Measurements from ENCODE around the gene KCNF1. TPM values are rescaled to one million over a fixed set of nuclear protein-coding genes. Genes with fewer than 3 reads are reported as not detected.

KCNF1 gene
- total RNA-seq, 1 experiment from 2014 or later, result 1.2 TPM

DNA sequence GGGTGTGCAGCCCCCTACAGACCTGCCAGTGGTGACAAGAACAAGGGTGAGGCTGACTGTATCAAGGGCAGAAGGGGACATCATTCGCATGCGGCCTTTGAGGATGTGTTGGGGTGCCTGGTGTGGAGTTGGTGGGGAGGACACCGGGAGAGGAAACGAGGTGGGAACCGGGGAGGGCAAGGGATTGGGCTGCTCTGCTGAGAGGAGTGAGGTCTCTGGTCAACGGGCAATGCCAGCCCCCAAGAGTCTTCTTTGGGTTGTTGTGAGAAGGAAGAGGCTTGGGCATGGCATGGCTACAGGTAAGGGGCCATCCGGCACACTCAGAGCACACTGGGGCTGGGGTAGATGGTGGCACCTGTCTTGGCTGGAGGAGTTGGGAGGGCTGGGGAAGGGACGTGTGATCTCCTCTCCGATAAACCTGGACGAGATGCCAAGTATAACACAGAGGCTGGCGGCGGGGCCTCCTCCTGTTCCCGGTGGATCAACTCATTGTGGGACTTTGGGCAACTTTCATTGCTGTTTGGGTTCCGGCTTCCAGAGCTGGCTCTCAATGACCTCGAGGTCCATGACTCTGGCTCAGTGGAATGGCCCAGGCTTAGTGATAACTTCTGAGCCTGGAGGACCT is 37.0 kb downstream of the KCNF1 start (continued):
- TF ChIP-seq, protein P1, sequence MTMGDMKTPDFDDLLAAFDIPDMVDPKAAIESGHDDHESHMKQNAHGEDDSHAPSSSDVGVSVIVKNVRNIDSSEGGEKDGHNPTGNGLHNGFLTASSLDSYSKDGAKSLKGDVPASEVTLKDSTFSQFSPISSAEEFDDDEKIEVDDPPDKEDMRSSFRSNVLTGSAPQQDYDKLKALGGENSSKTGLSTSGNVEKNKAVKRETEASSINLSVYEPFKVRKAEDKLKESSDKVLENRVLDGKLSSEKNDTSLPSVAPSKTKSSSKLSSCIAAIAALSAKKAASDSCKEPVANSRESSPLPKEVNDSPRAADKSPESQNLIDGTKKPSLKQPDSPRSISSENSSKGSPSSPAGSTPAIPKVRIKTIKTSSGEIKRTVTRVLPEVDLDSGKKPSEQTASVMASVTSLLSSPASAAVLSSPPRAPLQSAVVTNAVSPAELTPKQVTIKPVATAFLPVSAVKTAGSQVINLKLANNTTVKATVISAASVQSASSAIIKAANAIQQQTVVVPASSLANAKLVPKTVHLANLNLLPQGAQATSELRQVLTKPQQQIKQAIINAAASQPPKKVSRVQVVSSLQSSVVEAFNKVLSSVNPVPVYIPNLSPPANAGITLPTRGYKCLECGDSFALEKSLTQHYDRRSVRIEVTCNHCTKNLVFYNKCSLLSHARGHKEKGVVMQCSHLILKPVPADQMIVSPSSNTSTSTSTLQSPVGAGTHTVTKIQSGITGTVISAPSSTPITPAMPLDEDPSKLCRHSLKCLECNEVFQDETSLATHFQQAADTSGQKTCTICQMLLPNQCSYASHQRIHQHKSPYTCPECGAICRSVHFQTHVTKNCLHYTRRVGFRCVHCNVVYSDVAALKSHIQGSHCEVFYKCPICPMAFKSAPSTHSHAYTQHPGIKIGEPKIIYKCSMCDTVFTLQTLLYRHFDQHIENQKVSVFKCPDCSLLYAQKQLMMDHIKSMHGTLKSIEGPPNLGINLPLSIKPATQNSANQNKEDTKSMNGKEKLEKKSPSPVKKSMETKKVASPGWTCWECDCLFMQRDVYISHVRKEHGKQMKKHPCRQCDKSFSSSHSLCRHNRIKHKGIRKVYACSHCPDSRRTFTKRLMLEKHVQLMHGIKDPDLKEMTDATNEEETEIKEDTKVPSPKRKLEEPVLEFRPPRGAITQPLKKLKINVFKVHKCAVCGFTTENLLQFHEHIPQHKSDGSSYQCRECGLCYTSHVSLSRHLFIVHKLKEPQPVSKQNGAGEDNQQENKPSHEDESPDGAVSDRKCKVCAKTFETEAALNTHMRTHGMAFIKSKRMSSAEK (CRISPR knock-in tag; IDR thresholded peaks at IDR 0.05; ENCODE audit: borderline replicate concordance), result no peak
- TF ChIP-seq, protein P2, sequence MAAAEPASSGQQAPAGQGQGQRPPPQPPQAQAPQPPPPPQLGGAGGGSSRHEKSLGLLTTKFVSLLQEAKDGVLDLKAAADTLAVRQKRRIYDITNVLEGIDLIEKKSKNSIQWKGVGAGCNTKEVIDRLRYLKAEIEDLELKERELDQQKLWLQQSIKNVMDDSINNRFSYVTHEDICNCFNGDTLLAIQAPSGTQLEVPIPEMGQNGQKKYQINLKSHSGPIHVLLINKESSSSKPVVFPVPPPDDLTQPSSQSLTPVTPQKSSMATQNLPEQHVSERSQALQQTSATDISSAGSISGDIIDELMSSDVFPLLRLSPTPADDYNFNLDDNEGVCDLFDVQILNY (CRISPR knock-in tag; IDR thresholded peaks at IDR 0.05), result no peak
- TF ChIP-seq ZNF317 (CRISPR knock-in tag; IDR thresholded peaks at IDR 0.05; ENCODE audit: borderline replicate concordance, low read depth), result no peak
- TF ChIP-seq, protein P3, sequence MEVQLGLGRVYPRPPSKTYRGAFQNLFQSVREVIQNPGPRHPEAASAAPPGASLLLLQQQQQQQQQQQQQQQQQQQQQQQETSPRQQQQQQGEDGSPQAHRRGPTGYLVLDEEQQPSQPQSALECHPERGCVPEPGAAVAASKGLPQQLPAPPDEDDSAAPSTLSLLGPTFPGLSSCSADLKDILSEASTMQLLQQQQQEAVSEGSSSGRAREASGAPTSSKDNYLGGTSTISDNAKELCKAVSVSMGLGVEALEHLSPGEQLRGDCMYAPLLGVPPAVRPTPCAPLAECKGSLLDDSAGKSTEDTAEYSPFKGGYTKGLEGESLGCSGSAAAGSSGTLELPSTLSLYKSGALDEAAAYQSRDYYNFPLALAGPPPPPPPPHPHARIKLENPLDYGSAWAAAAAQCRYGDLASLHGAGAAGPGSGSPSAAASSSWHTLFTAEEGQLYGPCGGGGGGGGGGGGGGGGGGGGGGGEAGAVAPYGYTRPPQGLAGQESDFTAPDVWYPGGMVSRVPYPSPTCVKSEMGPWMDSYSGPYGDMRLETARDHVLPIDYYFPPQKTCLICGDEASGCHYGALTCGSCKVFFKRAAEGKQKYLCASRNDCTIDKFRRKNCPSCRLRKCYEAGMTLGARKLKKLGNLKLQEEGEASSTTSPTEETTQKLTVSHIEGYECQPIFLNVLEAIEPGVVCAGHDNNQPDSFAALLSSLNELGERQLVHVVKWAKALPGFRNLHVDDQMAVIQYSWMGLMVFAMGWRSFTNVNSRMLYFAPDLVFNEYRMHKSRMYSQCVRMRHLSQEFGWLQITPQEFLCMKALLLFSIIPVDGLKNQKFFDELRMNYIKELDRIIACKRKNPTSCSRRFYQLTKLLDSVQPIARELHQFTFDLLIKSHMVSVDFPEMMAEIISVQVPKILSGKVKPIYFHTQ (CRISPR knock-in tag; IDR thresholded peaks at IDR 0.05), result no peak
- no peak for TF ChIP-seq NFE2L1 (CRISPR knock-in tag; IDR thresholded peaks at IDR 0.05)
- TF ChIP-seq, protein P4, sequence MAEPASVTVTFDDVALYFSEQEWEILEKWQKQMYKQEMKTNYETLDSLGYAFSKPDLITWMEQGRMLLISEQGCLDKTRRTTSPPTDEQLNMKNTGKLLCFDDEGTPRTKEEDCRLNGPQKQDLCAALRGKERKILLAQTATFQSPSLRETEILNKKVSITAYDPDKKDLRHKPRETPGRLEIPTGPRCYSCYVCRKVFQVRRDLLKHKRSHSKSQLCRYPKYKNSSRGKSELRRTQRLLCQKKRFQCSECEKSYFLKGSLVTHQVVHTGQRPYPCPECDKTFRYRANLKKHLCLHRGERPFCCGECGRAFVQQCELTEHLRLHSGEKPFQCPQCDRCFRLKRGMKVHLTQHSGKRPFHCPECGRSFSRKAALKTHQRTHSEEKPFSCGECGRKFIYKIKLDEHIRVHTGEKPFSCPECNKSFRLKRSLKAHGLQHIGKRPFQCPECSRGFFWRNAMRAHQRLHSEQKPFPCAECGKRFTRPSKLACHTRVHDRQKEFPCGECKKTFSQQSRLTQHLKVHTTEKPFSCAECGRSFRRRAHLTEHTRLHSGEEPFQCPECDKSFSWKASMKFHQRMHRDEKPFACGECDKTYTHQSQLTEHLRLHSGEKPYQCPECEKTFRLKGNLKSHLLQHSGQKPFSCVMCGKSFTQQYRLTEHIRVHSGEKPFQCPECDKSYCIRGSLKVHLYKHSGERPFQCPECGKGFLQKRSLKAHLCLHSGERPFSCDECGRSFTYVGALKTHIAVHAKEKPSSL (CRISPR knock-in tag; conservative IDR thresholded peaks at IDR 0.05), result no peak

DNA sequence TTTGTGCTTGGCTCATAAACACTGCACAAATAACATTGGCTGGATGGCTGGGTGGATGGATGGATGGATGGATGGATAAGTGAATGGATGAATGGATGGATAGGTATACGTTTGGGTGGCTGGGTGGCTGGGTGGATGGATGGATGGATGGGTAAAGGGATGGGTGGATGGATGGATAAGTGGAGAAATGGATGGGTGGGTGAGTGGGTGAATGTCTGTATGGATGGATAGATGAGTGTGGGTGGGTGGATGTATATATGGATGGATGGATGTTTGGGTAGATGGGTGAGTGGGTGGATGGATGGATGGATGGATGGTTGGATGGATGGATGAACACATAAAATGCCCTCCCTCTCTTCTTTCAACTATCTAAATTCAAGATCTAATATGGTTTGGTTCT is 38.1 kb downstream of the KCNF1 start:
- POLR2A ChIA-PET, result no interaction called here
- DNase-seq (ENCODE audit: low spot score), result no peak
- H3K9me3 Mint-ChIP-seq, result peaks cover 23% of the 10 kb centered on the region
- no peaks in the 10 kb centered on the region for H3K4me1 Mint-ChIP-seq
- no peaks in the 10 kb centered on the region for H3K27me3 Mint-ChIP-seq (ENCODE audit: low read depth)
- H3K36me3 Mint-ChIP-seq, result peaks cover 6% of the 10 kb centered on the region
- no peak for ATAC-seq
- no peak overlapping the region for H3K4me3 Mint-ChIP-seq
- CTCF ChIA-PET, result no interaction called here
- no peak overlapping the region for H3K27ac Mint-ChIP-seq
- TF ChIP-seq IRF2 (CRISPR knock-in tag; IDR thresholded peaks at IDR 0.05; ENCODE audit: borderline replicate concordance, low read depth) (no peak), ZNF671 (CRISPR knock-in tag; IDR thresholded peaks at IDR 0.05) (no peak), TEAD1 (CRISPR knock-in tag; IDR thresholded peaks at IDR 0.05) (no peak), SP1 (CRISPR knock-in tag; conservative IDR thresholded peaks at IDR 0.05) (no peak), NFATC4 (CRISPR knock-in tag; IDR thresholded peaks at IDR 0.05) (no peak), ESRRA (CRISPR knock-in tag; IDR thresholded peaks at IDR 0.05; ENCODE audit: borderline replicate concordance) (no peak), JUN (CRISPR knock-in tag; IDR thresholded peaks at IDR 0.05) (no peak), ZNF138 (CRISPR knock-in tag; conservative IDR thresholded peaks at IDR 0.05) (no peak), FOXK1 (CRISPR knock-in tag; IDR thresholded peaks at IDR 0.05) (no peak), TP53 (CRISPR knock-in tag; IDR thresholded peaks at IDR 0.05) (no peak), KAT7 (CRISPR knock-in tag; IDR thresholded peaks at IDR 0.05; ENCODE audit: borderline replicate concordance) (no peak), NFYB (CRISPR knock-in tag; conservative IDR thresholded peaks at IDR 0.05; ENCODE audit: low read depth) (no peak)
- TF ChIP-seq, protein P3 (CRISPR knock-in tag; IDR thresholded peaks at IDR 0.05), result no peak
- TF ChIP-seq, protein P5, sequence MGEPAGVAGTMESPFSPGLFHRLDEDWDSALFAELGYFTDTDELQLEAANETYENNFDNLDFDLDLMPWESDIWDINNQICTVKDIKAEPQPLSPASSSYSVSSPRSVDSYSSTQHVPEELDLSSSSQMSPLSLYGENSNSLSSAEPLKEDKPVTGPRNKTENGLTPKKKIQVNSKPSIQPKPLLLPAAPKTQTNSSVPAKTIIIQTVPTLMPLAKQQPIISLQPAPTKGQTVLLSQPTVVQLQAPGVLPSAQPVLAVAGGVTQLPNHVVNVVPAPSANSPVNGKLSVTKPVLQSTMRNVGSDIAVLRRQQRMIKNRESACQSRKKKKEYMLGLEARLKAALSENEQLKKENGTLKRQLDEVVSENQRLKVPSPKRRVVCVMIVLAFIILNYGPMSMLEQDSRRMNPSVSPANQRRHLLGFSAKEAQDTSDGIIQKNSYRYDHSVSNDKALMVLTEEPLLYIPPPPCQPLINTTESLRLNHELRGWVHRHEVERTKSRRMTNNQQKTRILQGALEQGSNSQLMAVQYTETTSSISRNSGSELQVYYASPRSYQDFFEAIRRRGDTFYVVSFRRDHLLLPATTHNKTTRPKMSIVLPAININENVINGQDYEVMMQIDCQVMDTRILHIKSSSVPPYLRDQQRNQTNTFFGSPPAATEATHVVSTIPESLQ (CRISPR knock-in tag; IDR thresholded peaks at IDR 0.05), result no peak
- TF ChIP-seq, protein P6, sequence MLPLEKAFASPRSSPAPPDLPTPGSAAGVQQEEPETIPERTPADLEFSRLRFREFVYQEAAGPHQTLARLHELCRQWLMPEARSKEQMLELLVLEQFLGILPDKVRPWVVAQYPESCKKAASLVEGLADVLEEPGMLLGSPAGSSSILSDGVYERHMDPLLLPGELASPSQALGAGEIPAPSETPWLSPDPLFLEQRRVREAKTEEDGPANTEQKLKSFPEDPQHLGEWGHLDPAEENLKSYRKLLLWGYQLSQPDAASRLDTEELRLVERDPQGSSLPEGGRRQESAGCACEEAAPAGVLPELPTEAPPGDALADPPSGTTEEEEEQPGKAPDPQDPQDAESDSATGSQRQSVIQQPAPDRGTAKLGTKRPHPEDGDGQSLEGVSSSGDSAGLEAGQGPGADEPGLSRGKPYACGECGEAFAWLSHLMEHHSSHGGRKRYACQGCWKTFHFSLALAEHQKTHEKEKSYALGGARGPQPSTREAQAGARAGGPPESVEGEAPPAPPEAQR (CRISPR knock-in tag; IDR thresholded peaks at IDR 0.05), result no peak
